Esophagus (tissue), 2 donors: ENCODE measurements around the gene KNDC1. TPM values are rescaled to one million over a fixed set of nuclear protein-coding genes. Genes with fewer than 3 reads are reported as not detected.
A peak's percentile ranks its signal among the peaks of the same experiment; 100 is the strongest.

ENCODE experiments used
- H3K27ac ChIP-seq, 2 donors: one replicate each; pipeline ENCODE4 v1.5.1; 2013; ENCODE audit warnings: low read depth in 2 of 2, mild to moderate bottlenecking in 2 of 2, inconsistent platforms in 1 of 2, low read length in 1 of 2, moderate library complexity in 1 of 2
- H3K27me3 ChIP-seq, 2 donors: one replicate each; pipeline ENCODE4 v1.6.1; 2013; ENCODE audit warnings: low read length in 2 of 2, control low read depth in 1 of 2, mild to moderate bottlenecking in 1 of 2; ENCODE audit not compliant: insufficient read depth in 2 of 2, control insufficient read depth in 1 of 2
- H3K36me3 ChIP-seq, 2 donors: one replicate each; pipeline ENCODE4 v1.6.1; 2013; ENCODE audit warnings: low read length in 1 of 2; ENCODE audit not compliant: control insufficient read depth in 2 of 2, insufficient read depth in 2 of 2
- H3K4me1 ChIP-seq, 2 donors: one replicate each; pipeline ENCODE4 v1.6.1; 2013; ENCODE audit warnings: low read length in 1 of 2; ENCODE audit not compliant: control insufficient read depth in 2 of 2, insufficient read depth in 2 of 2
- H3K4me3 ChIP-seq, 2 donors: one replicate each; pipeline ENCODE4 v1.5.1; 2013; ENCODE audit warnings: low read length in 2 of 2, mild to moderate bottlenecking in 2 of 2, low read depth in 1 of 2, moderate library complexity in 1 of 2
- H3K9me3 ChIP-seq, 2 donors: one replicate each; pipeline ENCODE4 v1.6.1; 2013; ENCODE audit warnings: mild to moderate bottlenecking in 2 of 2, low read depth in 1 of 2, low read length in 1 of 2, moderate library complexity in 1 of 2; ENCODE audit not compliant: control insufficient read depth in 2 of 2, insufficient read depth in 1 of 2
- WGBS, 2 donors: extraction: QIAGEN DNeasy Blood & Tissue Kit; methylation state at CpG; one replicate each; pipeline ENCODE4 v1.1.7; 2013; 5-methylcytosine and 5-hydroxymethylcytosine counted together
- polyA plus RNA-seq, 2 donors: library from polyadenylated mRNA; stranded (reverse); fragments of 200-250 nt; gene quantifications; one replicate each; pipeline ENCODE4 v1.2.3, GENCODE V29; 2013
- donor health status: healthy with polysubstance abuse.
- donor health status: Bipolar disorder and iron deficiency.

The KNDC1 gene
- polyA plus RNA-seq, 2 donors: 0.16 to 0.39 TPM

GRCh38 chr10:133154996-133155778, 4.8 kb upstream of the KNDC1 start:
- no peak overlapping the region for H3K4me3 ChIP-seq
- peaks cover 0 to 5% of the 10 kb centered on the region in 2 donors for H3K9me3 ChIP-seq
- no peaks in the 10 kb centered on the region for H3K36me3 ChIP-seq
- no peak overlapping the region for H3K27ac ChIP-seq
- no peaks in the 10 kb centered on the region for H3K4me1 ChIP-seq
- WGBS, 2 donors: 87 to 89% methylated on average over 28 to 30 of the region's 30 CpGs
- no peaks in the 10 kb centered on the region for H3K27me3 ChIP-seq

GRCh38 chr10:133156674-133157579, 3.1 kb upstream of the KNDC1 start:
- no peak overlapping the region for H3K4me3 ChIP-seq
- 71 to 78% methylated on average over 24 of the region's 24 CpGs for WGBS, 2 donors
- H3K27ac ChIP-seq: no peak overlapping the region
- no peaks in the 10 kb centered on the region for H3K9me3 ChIP-seq
- peaks cover 0 to 6% of the 10 kb centered on the region in 2 donors for H3K27me3 ChIP-seq
- peaks cover 2 to 4% of the 10 kb centered on the region in 2 donors for H3K4me1 ChIP-seq
- no peaks in the 10 kb centered on the region for H3K36me3 ChIP-seq

- peaks cover 0 to 6% of the 10 kb centered on the region in 2 donors for H3K27me3 ChIP-seq
Observed at GRCh38 chr10:133157662-133158436, 2.2 kb upstream of the KNDC1 start.

GRCh38 chr10:133158437-133158755, 1.6 kb upstream of the KNDC1 start:
- Histone ChIP-seq H3K27me3 (peaks cover 0 to 6% of the 10 kb centered on the region in 2 donors), H3K27ac (no peak overlapping the region)
- WGBS, 2 donors: 55 to 61% methylated on average over 12 of the region's 12 CpGs

More at GRCh38 chr10:133157662-133158436, 2.2 kb upstream of the KNDC1 start:
- Histone ChIP-seq H3K9me3 (no peaks in the 10 kb centered on the region), H3K4me3 (no peak overlapping the region), H3K4me1 (peaks cover 2 to 4% of the 10 kb centered on the region in 2 donors), H3K36me3 (no peaks in the 10 kb centered on the region), H3K27ac (no peak overlapping the region)
- WGBS, 2 donors: 75 to 79% methylated on average over 34 of the region's 34 CpGs

GRCh38 chr10:133158756-133159610, 1.0 kb upstream of the KNDC1 start:
- Histone ChIP-seq H3K27ac (no peak overlapping the region), H3K4me3 (no peak overlapping the region), H3K4me1 (peaks cover 2 to 4% of the 10 kb centered on the region in 2 donors), H3K9me3 (no peaks in the 10 kb centered on the region), H3K27me3 (peaks cover 0 to 6% of the 10 kb centered on the region in 2 donors), H3K36me3 (no peaks in the 10 kb centered on the region)
- 38 to 40% methylated on average over 23 of the region's 23 CpGs for WGBS, 2 donors

More at GRCh38 chr10:133158437-133158755, 1.6 kb upstream of the KNDC1 start:
- H3K4me3 ChIP-seq: no peak overlapping the region
- no peaks in the 10 kb centered on the region for H3K36me3 ChIP-seq
- peaks cover 2 to 4% of the 10 kb centered on the region in 2 donors for H3K4me1 ChIP-seq
- no peaks in the 10 kb centered on the region for H3K9me3 ChIP-seq

- Histone ChIP-seq H3K4me1 (peaks cover 2 to 4% of the 10 kb centered on the region in 2 donors), H3K9me3 (no peaks in the 10 kb centered on the region), H3K27me3 (peaks cover 0 to 6% of the 10 kb centered on the region in 2 donors), H3K36me3 (no peaks in the 10 kb centered on the region), H3K27ac (no peak overlapping the region), H3K4me3 (no peak overlapping the region)
- 12 to 21% methylated on average over 5 to 18 of the region's 18 CpGs for WGBS, 2 donors
Observed at GRCh38 chr10:133159611-133159949, 439 bp upstream of the KNDC1 start.

- no peaks in the 10 kb centered on the region for H3K9me3 ChIP-seq
- 3 to 5% methylated on average over 25 to 29 of the region's 29 CpGs for WGBS, 2 donors
- peaks cover 2 to 4% of the 10 kb centered on the region in 2 donors for H3K4me1 ChIP-seq
- no peaks in the 10 kb centered on the region for H3K36me3 ChIP-seq
- peaks cover 0 to 6% of the 10 kb centered on the region in 2 donors for H3K27me3 ChIP-seq
- peak overlapping the region in 1 of 2 donors; percentile 52 for H3K4me3 ChIP-seq
- no peak overlapping the region for H3K27ac ChIP-seq
Observed at GRCh38 chr10:133160826-133161471, 930 bp downstream of the KNDC1 start.

- Histone ChIP-seq H3K4me3 (no peak overlapping the region), H3K4me1 (peaks cover 2 to 4% of the 10 kb centered on the region in 2 donors), H3K27me3 (peaks cover 0 to 6% of the 10 kb centered on the region in 2 donors), H3K27ac (no peak overlapping the region), H3K36me3 (no peaks in the 10 kb centered on the region), H3K9me3 (no peaks in the 10 kb centered on the region)
- 49 to 54% methylated on average over 33 of the region's 33 CpGs for WGBS, 2 donors
Observed at GRCh38 chr10:133161486-133162109, 1.6 kb downstream of the KNDC1 start.
